HG03565 (cell line): ENCODE results near the gene ABCA4.
"Not testable (repeated sequence)": the region's sequence is repeated elsewhere in the genome, so short reads cannot be mapped to it uniquely, and the experiment has no call there.

Experiments
- ATAC-seq: cut with Tn5 transposase; IDR thresholded peaks from one replicate; pipeline ENCODE4 v1.9.1; 2021; ENCODE audit warnings: mild to moderate bottlenecking, moderate library complexity; ENCODE audit not compliant: unreplicated experiment

Gene ABCA4

DNA sequence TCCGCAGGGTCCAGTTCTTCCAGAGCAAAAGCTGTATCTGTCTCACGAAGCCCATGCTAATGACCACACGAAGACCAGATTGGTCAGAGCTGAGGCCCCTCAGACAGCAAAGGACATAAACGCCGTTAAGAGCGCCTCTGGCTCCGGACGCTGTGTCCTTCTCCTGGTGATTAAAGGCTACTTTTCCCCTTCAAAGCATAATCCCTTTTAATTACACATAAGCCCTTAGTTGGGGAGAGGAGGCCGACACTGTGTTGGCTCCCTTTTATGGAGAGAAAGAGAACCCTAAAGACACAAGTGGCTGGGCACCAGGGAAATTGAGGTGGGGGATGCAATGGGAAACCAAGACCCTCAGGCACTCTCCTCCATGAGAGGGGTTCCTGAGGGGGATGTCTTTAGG lies at the start of gene ABCA4:
Gene ABCA4, minus strand, starts transcription at position 158 of the 400 bp plus-strand sequence. Its CDS starts 103 bp downstream, at position 55.
- no peak for ATAC-seq

DNA sequence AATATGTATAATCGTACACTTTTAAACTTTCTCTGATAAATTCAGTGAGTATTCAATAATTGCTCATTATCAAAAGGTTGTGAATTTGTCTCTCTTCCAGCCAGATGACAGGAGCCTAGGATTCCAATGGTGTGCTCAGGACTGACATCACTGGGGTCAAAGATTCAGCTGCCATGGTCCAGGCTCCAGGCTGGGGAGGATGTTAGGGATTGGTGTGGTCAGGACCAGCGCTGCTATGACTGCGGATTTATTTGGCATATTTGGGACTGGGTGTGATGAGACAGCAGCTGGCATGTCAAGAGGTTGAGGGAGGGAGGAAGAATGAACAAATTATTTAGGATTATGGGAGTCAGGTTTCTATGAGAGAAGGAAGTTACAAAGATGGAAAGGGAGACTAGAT lies 48.2 kb upstream of the ABCA4 start:
- no peak for ATAC-seq

DNA sequence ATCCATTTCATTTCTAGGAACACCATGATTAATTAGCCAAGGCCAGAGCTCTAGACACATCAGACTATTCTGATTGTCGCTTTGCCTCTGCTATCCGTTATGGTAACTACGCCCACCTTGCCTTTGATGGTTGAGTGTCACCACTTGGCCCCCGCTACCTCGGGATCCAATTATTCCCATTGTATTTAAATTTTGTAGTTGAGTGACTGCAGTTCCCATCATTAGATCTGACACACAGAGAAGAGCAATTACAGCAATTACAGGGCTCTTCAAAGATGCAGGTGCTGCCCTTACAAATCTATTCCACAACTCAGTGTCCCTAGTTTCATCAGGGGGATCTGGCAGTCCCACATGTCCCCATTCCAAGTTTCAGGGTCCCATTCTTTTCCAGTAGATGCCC lies 44.9 kb upstream of the ABCA4 start:
- ATAC-seq: no peak

DNA sequence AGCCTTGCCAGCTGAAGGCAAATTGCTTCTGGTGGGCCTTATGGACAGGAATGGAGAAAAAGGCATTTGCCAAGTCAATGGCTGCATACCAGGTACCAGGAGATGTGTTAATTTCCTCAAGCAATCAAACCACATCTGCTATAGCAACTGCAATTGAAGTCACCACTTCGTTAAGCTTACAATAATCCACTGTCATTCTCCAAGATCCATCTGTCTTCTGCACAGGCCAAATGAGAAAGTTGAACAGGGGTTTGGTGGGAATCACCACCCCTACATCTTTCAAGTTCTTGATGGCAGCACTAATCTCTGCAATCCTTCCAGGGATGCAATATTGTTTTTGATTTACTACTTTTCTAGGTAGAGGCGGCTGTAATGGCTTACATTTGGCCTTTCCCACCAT lies 43.9 kb upstream of the ABCA4 start:
- not testable (repeated sequence) for ATAC-seq

DNA sequence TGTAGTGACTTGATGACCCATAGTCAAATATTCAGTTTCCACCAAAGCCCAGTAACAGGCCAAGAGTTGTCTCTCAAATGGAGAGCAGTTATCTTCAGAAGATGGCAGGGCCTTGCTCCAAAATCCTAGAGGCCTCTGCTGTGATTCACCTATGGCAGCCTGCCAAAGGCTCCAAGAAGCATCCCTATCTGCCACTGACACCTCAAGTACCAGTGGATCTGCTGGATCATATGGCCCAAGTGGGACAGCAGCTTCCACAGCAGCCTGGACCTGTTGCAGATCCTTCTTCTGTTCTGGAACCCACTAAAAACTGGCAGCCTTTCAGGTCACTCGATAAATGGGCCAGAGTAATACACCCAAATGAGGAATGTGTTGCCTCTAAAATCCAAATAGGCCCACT lies 43.2 kb upstream of the ABCA4 start:
- not testable (repeated sequence) for ATAC-seq

DNA sequence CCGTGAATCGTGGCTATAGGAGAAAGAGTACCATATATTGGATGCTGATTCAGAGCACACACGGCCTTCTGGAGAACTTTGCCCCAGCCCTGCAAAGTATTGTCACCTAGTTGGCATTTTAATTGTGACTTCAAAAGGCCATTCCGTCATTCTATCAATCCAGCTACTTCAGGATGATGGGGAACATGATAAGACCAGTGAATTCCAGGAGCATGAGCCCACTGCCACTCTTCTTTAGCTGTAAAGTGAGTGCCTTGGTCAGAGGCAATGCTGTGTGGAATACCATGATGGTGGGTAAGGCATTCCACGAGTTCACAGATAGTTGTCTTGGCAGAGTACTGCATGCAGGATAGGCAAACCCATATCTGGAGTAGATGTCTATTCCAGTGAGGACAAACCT lies 42.3 kb upstream of the ABCA4 start:
- not testable (repeated sequence) for ATAC-seq

DNA sequence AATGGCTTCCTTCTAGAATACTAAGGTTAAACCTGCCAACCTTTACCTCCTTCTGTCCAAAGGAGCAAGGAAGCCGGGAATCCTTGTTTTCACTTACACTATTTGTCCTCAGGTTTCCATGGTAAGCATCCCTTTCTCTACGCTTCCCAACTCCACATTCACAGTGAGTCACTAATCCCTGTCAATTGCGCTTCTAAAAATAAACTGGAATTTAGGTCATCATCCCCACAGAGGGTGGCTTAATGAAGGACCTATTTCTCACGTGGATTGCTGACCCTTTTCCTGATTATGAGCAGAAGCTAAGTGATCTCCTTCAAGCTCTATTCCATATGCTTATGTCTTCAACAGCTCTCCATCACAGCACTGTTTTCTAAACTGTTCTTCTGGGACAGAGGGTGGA lies 39.9 kb upstream of the ABCA4 start:
- ATAC-seq: no peak

DNA sequence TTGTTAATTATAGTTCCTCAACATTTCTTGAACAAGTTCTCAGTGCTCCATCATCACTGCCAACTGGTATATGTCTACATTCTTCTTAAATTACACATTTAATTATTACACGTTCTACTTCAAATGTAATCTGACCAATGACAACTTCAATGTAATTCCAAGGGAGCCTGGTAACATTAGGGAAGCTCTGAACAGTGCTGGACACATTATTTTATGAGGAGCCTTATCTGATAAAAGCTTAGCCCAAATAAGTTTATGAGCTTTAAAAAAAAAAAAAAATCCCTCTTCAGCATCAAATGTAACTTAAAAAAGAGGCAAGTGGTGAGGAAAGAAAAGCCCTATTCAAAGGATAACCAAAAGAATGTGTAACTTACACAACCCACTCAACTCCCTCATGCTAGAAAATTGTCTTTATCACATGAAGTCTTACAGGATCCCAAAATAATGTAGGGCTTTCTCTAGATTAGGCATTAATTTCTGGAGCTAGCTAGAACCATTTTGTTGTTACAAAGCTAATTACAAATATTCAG lies 35.2 kb upstream of the ABCA4 start:
- no peak for ATAC-seq

DNA sequence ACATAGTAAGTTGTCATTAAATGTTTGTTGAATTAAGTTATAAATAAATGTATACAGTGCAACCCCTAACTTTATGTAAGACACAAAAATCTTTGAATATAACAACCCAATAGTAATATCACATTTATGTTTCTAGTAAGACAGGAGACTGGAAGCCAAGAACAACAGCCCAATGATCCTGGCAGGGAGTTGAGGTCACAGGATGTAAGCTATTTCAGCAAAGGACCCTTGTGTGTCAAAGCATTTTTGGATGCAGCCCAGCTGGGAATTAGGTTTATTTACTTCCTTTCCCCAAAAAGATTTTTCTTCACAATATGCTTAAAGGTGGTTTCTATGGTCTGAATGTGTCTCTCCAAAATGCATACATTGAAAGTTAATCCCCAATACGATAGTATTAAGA lies 34.0 kb upstream of the ABCA4 start:
- ATAC-seq: no peak

DNA sequence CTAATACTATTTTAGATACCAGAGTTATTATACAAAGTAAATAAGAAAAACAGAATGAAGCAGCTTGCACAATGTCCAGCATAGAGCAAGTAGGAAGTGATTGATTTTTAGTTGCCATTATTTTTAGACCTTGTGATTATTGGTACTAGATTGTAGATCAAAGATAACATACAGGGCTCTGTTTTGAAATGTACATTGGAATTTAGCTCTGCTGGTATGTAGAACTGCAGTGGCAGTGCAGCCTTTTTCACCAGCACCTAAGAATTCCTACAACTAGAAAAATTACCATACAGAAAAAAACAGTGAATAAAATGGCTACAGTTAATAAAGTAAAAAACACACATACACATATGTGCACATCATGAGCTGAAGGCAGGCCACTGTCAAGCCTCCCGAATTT lies 32.2 kb upstream of the ABCA4 start:
- no peak for ATAC-seq

DNA sequence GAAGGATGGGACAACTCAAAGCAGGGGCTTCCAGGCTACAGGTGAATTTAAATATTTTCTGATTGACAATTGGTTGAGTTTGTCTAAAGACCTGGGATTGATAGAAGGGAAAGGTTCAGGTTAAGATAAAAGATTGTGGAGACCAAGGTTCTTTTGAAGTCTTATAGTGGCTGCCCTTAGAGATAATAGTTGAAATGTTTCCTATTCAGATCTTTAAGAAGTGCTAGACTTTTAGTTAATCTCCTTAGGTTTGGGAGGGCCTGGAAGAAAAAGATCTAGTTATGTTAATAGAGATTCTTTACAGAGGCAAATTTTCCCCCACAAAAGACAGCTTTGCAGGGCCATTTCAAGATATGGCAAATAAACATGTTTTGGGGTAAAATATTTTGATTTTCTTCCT lies 28.2 kb upstream of the ABCA4 start:
- not testable (repeated sequence) for ATAC-seq

DNA sequence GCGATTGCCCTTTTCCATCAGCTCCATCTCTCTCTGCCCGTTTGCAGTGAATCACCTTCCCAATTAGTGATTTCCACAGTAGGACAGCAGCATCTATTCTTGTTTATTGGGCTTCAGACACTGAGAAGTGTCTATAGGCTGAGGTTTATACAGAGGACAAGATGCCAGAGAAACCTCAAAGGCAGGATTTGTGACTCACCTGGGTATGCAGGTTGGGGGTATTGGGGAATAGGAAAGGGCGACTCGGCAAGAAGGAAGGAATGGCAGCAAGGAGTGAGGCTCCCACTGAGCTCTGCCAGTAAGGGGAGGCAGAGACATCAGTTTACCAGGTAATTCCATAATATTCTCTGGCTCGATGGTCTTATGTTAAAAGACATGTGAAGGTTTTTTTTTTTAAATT lies 25.3 kb upstream of the ABCA4 start:
- no peak for ATAC-seq

DNA sequence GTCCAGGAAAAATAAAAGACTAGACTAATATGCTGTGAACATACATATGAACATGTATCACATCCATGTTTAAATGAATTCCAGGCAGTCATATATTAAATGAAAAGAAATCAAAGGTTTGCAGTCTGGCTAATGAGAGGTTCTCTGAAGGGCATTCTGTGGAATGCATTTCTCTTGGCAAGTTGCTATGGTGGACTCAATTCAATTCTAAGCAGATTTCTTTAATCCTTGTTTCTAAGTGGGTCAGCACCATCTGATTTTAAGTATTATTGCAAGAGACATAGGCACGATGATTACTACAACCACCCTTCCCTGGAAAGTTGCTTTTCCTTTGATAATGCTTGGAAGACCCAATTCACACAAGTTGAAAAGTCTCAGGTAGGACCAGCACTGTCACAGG lies 23.9 kb upstream of the ABCA4 start:
- ATAC-seq: no peak

DNA sequence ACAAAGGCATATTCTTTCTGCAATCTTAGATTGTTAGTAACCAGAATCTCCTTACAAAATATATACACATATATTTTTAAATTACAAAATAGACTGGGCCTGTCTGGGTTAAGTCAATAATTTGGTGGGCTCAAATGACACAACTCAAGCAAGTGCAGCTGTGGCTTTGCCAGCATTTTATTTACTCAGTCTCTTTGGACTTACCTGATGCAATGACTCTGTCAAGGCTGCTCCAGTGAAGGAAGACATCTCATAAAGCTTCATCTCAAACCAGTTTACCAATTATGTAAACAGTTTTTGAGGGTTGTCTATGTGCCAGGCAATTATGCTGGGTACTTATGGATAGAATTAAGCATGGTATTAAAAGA lies 22.8 kb upstream of the ABCA4 start:
- ATAC-seq: no peak

DNA sequence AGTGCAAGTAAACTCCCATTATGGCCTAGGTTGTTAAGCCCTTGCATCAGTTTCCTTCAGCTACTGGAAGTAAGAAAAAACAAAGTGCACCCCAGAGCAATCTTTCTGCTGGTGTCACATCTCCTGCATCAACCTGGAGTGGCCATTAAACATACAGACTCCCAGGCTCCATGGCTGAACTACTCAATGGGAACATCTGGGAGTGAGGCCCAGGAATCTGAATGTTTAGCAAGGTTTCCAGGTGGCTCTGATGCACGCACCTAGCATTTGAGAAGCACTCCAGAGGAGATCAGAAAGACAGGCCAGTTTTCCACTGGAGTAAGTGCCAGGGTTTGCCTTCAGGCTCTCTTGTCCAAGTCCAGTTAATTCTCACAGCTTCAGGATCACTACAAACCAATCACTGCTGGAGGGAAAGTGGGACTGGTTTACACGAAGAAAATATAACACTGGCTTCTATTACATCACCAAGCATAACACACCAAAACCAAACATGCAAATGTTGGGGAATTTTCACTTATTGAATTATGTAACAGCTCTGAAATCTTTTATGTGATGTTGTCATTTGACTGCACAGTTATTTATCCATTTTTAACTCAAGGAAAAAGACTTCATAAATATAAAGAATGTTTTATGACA lies 22.3 kb upstream of the ABCA4 start:
- ATAC-seq: no peak

DNA sequence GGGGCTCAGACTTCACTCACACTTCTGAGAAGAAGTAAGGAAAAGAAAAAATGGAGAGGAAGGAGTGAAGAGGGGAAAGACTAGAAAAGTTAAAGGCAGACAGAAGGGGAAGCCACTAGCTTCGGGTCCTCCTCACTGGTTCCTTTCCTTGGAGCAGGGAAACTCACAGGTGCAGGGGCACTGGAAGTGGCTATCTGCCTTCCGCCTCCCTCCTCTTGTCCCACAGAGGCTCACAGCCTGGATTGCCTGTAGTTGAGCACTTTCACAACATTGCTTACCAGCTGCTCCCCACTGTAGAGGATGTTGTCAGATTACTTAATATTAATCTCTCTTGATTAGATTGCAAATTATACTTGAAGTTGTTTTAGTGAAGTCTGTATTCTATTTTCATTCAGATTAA lies 21.6 kb upstream of the ABCA4 start:
- no peak for ATAC-seq

DNA sequence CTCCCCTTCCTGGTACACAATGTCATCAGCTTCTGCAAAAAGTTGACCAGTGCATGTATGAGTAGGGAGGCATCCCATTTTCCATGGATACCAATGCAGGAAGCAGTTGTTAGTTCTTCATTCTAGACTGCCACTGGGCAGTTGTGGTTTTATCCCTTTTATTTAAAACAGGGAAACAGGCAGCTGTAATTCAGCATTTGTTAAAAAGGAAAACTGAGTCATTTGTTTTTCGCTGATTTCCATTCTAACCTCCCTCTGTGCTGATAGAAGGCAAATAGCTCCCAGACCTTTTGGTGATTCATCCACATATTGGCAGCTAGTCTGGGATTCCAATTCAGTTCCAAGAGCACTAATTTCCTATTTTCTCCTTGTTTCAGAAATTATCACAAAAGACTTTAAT lies 21.1 kb upstream of the ABCA4 start:
- no peak for ATAC-seq

DNA sequence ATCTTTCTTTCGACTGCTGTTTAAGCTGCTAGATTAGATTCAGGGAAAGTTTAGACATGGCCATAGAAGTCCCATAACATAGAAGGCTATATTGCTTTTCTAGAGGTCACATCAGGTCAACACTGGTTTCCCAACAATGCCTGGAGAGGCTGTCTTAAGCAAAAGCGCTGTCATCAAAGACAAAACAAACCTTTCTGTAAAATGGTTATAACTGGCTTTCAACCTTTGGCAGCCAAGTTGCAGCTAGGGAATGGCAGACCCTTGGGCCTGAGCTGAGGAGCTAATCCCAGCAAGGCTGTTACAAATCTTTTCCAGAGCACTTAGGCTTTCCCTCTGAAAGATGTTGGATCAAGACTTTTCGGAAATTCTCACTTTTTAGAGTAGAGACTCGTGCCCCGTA lies 11.2 kb upstream of the ABCA4 start:
- no peak for ATAC-seq

DNA sequence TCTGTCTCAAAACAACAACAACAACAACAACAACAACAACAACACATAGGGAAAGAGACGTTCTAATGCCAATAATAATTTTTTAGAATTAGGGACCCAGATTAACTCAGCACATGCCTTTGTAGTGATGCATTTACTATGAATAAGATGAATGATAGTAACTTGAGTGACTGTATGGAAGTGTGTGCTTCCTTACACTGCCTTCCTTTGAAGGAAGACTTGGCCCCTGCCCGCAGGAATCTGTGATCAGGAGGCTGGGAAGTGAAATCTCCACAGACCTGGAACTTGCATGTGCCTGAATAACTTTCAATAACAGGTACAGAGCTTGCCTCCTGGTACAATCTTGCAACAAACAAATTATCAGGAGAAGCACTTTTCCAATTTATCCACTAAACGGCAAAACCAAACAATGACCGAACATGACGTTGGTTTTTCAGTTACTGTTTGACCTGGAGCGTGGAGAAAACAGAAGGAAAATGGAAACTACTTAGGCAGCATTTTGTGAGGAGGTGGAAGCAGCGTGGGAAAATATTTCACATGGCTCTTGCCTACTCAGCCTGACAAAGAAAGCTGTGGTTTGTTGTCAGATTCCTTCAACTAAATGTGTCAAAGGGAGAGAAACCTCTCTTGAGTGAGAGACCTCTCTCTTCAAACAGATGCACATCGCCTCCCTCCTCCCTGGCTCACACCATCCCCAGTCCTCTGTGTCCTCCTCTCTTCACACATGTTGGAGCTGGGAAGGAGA lies 10.1 kb upstream of the ABCA4 start:
- ATAC-seq: no peak

DNA sequence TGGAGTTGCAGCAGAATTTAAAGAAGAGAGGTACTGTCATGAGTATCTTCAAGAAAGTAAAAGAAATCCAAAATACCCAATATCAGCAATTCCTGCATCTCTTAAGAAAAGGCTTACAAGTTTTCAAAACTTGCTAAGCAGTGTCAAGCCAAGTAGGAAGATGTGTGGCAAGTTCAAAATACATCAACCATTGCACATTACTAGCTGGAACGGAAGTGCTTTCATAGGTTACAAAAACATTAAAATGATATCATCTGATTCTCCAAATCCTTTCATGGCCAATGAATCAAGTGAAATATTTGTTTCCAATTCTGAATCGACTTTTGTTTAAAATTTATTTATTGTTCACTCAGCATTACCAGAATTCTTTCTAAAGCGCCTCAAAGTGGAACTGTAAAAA lies 5.7 kb upstream of the ABCA4 start:
- no peak for ATAC-seq

DNA sequence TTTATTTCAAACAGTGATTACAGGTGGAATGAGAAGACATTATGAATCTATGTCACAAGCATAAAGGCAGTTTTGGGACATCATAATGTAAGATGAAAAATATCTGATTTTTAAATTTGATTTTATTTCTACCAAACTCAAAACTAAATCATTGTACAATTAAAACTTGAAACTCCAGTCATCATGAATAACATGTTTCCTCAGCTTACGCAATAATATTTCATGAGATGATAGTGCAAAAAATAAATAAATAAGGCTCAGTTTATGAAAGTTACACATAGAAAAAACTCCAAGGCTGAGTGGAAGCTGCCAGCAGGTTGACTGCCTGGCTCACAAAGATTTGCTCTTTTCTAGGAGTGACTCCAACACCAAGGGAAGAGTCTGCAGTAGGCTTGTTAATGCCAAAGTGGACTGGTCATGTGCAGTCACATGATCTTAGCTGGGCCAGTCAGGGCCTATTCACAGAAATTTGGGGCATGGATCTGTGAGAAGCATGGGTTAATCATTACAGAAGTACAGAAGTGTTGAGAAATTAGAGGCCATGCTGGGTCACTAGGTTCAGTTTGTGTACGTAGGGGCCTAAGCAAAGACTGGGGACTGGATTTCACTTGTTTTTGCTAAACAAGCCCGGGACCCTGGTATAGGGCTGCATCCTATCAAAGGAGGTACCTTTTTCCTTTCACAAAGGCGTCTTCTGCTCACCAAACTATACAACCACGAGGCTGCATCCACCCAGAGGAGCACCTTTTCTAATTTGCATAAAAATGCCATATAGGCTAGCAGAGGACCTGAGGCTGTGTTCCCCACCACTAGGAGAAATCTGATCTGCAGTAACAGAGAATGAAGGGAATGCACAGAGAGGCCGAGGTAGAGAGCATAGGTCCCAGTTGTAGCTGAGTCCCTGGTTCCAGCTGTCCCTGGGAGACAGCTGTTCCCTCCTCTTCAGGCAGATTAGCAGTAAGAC lies 4.9 kb upstream of the ABCA4 start:
- no peak for ATAC-seq
